Vagina (tissue), 2 donors: ENCODE measurements around the gene LENG1.

Source experiments
- POLR2A ChIP-seq, 2 donors: fragments of 450-650 bp; IDR thresholded peaks; one replicate each; pipeline ENCODE4 v1.6.1; 2017; ENCODE audit warnings: antibody characterized with exemption in 2 of 2, mild to moderate bottlenecking in 2 of 2, moderate library complexity in 2 of 2
- TF ChIP-seq, protein P1 (sequence below), 3 experiments: fragments of 450-650 bp in 2 of 3; fragments of 200-600 bp in 1 of 3; sonication (generic) in 1 of 3; IDR thresholded peaks; one replicate each; pipeline ENCODE4 v1.5.1; 2017 to 2019; ENCODE audit warnings: antibody characterized with exemption in 3 of 3, mild to moderate bottlenecking in 2 of 3, moderate library complexity in 2 of 3

DNA sequence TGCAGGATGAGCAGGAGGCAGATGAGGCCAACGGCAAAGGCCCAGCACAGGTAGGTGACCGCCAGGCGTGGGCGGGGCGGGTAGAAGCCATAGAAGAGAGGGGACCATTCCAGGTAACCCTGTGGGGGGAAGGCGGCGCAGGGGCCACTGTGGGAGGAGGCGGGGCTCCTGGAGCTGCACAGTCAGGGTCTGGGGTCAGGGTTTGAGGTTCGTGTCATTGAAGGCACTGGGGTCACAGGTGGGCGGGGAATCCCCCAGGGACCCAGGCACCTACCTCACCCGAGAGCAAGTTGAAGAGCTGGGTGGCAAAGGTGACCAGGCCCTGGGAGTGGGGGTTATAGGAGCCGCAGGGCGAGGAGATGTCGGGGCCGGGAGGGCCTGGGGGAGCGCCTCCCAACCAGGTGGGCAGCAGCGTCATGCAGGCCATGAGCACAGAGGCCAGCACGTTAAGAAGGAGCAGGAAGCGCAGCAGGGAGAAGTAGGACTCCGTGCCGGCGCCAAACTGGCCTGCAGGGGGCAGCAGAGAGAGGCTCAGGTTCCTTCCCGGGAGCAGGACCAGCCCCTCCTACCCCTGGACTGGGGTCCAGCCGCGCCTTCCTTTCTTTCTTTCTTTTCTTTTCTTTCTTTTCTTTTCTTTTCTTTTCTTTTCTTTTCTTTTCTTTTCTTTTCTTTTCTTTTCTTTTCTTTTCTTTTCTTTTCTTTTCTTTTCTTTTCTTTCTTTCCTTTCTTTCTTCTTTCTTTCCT is 8.8 kb upstream of the LENG1 start:
- TF ChIP-seq, protein P1, sequence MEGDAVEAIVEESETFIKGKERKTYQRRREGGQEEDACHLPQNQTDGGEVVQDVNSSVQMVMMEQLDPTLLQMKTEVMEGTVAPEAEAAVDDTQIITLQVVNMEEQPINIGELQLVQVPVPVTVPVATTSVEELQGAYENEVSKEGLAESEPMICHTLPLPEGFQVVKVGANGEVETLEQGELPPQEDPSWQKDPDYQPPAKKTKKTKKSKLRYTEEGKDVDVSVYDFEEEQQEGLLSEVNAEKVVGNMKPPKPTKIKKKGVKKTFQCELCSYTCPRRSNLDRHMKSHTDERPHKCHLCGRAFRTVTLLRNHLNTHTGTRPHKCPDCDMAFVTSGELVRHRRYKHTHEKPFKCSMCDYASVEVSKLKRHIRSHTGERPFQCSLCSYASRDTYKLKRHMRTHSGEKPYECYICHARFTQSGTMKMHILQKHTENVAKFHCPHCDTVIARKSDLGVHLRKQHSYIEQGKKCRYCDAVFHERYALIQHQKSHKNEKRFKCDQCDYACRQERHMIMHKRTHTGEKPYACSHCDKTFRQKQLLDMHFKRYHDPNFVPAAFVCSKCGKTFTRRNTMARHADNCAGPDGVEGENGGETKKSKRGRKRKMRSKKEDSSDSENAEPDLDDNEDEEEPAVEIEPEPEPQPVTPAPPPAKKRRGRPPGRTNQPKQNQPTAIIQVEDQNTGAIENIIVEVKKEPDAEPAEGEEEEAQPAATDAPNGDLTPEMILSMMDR (IDR thresholded peaks at IDR 0.05) = peak; percentile 56 to 71 (median 68)
- TF ChIP-seq POLR2A (IDR thresholded peaks at IDR 0.05) = no peak
